Neural cell (in vitro differentiated cells): ENCODE data around the gene DCANP1. TPM values are rescaled to one million over a fixed set of nuclear protein-coding genes. Genes with fewer than 3 reads are reported as not detected.

Source experiments
- H2AFZ ChIP-seq: fragments of 200-600, 300-800 bp; sonication (generic), shearing (Covaris generic); 2 replicates; pipeline ENCODE4 v1.6.0; 2014; ENCODE audit warnings: low read depth, mild to moderate bottlenecking, antibody characterized with exemption, low read length, moderate library complexity
- H3F3A ChIP-seq: fragments of 200-600 bp; shearing (Covaris generic); 2 replicates; pipeline ENCODE4 v1.6.1; 2016; ENCODE audit warnings: mild to moderate bottlenecking, moderate library complexity, mixed read lengths, antibody characterized with exemption, low read length; ENCODE audit not compliant: insufficient read depth, poor library complexity, severe bottlenecking
- H3K27ac ChIP-seq: fragments of 200-600, 300-800 bp; sonication (generic), shearing (Covaris generic); 2 replicates; pipeline ENCODE4 v1.5.1; 2014; ENCODE audit warnings: mild to moderate bottlenecking, low read length, moderate library complexity
- H3K27me3 ChIP-seq: fragments of 300-800, 200-600 bp; sonication (generic), shearing (Covaris generic); 2 replicates; pipeline ENCODE4 v1.6.0; 2014; ENCODE audit warnings: mild to moderate bottlenecking, low read depth, low read length, moderate library complexity; ENCODE audit not compliant: insufficient read depth
- H3K36me3 ChIP-seq: fragments of 300-800, 200-600 bp; sonication (generic), shearing (Covaris generic); 2 replicates; pipeline ENCODE4 v1.5.1; 2014; ENCODE audit warnings: mild to moderate bottlenecking, antibody characterized with exemption, low read length, moderate library complexity; ENCODE audit not compliant: insufficient read depth
- H3K4me2 ChIP-seq: fragments of 300-800, 200-600 bp; sonication (generic), shearing (Covaris generic); 2 replicates; pipeline ENCODE4 v1.6.0; 2014; ENCODE audit warnings: mild to moderate bottlenecking, low read length
- H3K4me3 ChIP-seq: fragments of 300-800, 200-600 bp; sonication (generic), shearing (Covaris generic); 2 replicates; pipeline ENCODE4 v1.5.1; 2014; ENCODE audit warnings: mild to moderate bottlenecking, low read length, moderate library complexity
- H3K79me2 ChIP-seq: fragments of 200-600 bp; shearing (Covaris generic); replicated peaks from 2 replicates; pipeline ENCODE4 v1.6.0; 2014; ENCODE audit warnings: mild to moderate bottlenecking, low read length, moderate library complexity; ENCODE audit not compliant: insufficient read depth
- H3K9ac ChIP-seq: fragments of 300-800, 200-600 bp; sonication (generic), shearing (Covaris generic); 2 replicates; pipeline ENCODE4 v1.6.1; 2016; ENCODE audit warnings: mild to moderate bottlenecking, low read length, mixed read lengths
- H3K9me2 ChIP-seq: fragments of 200-600 bp; shearing (Covaris generic); 2 replicates; pipeline ENCODE4 v1.6.1; 2016; ENCODE audit warnings: mild to moderate bottlenecking, low read length, mixed read lengths; ENCODE audit not compliant: insufficient read depth
- H3K9me3 ChIP-seq: fragments of 200-600, 300-800 bp; sonication (generic), shearing (Covaris generic); 2 replicates; pipeline ENCODE4 v1.6.1; 2016; ENCODE audit warnings: mild to moderate bottlenecking, mixed run types, low read length, moderate library complexity, mixed read lengths
- H4K20me1 ChIP-seq: fragments of 200-600 bp; shearing (Covaris generic); 2 replicates; pipeline ENCODE4 v1.6.1; 2016; ENCODE audit warnings: mild to moderate bottlenecking, mixed run types; ENCODE audit not compliant: insufficient read depth
- CTCF ChIP-seq: fragments of 450-650 bp; IDR thresholded peaks from 2 replicates; pipeline ENCODE4 v1.5.1; 2014; ENCODE audit warnings: antibody characterized with exemption, mild to moderate bottlenecking, moderate library complexity; ENCODE audit not compliant: poor library complexity, severe bottlenecking
- EP300 ChIP-seq: fragments of 450-650 bp; conservative IDR thresholded peaks from 2 replicates; pipeline ENCODE4 v1.6.1; 2014; ENCODE audit warnings: antibody characterized with exemption, mild to moderate bottlenecking, moderate library complexity; ENCODE audit not compliant: poor library complexity, severe bottlenecking
- EZH2 ChIP-seq: fragments of 200-600, 300-800 bp; shearing (Covaris generic), sonication (generic); IDR thresholded peaks from 2 replicates; pipeline ENCODE4 v1.6.1; 2014; ENCODE audit warnings: antibody characterized with exemption, low read length, borderline replicate concordance, mild to moderate bottlenecking; ENCODE audit not compliant: insufficient read depth, poor library complexity, severe bottlenecking
- MXI1 ChIP-seq: fragments of 450-650 bp; conservative IDR thresholded peaks from 2 replicates; pipeline ENCODE4 v1.6.1; 2014; ENCODE audit warnings: antibody characterized with exemption, mild to moderate bottlenecking; ENCODE audit not compliant: poor library complexity, severe bottlenecking
- POLR2AphosphoS5 ChIP-seq: IDR thresholded peaks from 2 replicates; pipeline ENCODE4 v1.6.1; 2012
- RAD21 ChIP-seq: fragments of 450-650 bp; conservative IDR thresholded peaks from 2 replicates; pipeline ENCODE4 v1.6.1; 2014; ENCODE audit warnings: antibody characterized with exemption, mild to moderate bottlenecking, moderate library complexity
- REST ChIP-seq: IDR thresholded peaks from 2 replicates; pipeline ENCODE4 v1.6.1; 2012; ENCODE audit warnings: borderline replicate concordance
- SMC3 ChIP-seq: fragments of 450-650 bp; conservative IDR thresholded peaks from 2 replicates; pipeline ENCODE4 v1.6.1; 2014; ENCODE audit warnings: antibody characterized with exemption, mild to moderate bottlenecking, moderate library complexity; ENCODE audit not compliant: poor library complexity
- TAF1 ChIP-seq: IDR thresholded peaks from 2 replicates; pipeline ENCODE4 v1.6.1; 2012; ENCODE audit warnings: low read depth
- polyA plus RNA-seq: library from polyadenylated mRNA; depleted of rRNA; stranded (reverse); fragments of >200 nt; gene quantifications from 2 replicates; pipeline ENCODE4 v1.2.3, GENCODE V29; 2014

Gene DCANP1
- polyA plus RNA-seq, 1 donor from 2014 or later, result not detected

- no peaks in the 10 kb centered on the region for H3K9me2 ChIP-seq
- H3K27ac ChIP-seq, result no peak overlapping the region
- H3K36me3 ChIP-seq, result no peaks in the 10 kb centered on the region
- no peak overlapping the region for H3K4me2 ChIP-seq
- H2AFZ ChIP-seq, result no peak overlapping the region
- H4K20me1 ChIP-seq, result no peaks in the 10 kb centered on the region
- H3F3A ChIP-seq, result no peaks in the 10 kb centered on the region
- no peaks in the 10 kb centered on the region for H3K79me2 ChIP-seq
- H3K27me3 ChIP-seq, result peaks cover 48% of the 10 kb centered on the region
- no peaks in the 10 kb centered on the region for H3K9me3 ChIP-seq
- no peak overlapping the region for H3K9ac ChIP-seq
- no peak overlapping the region for H3K4me3 ChIP-seq
- TF ChIP-seq CTCF, result no peak
- no peak for TF ChIP-seq REST
These were observed 46.4 kb upstream of the DCANP1 start for GRCh38 chr5:135493406-135494180.

GRCh38 chr5:135492319-135492626, 45.1 kb upstream of the DCANP1 start:
- H3K27ac ChIP-seq, result no peak overlapping the region
- H3K9me2 ChIP-seq, result no peaks in the 10 kb centered on the region
- H3K36me3 ChIP-seq, result no peaks in the 10 kb centered on the region
- no peak for TF ChIP-seq SMC3
- TF ChIP-seq MXI1, result no peak
- TF ChIP-seq CTCF, result no peak
- no peak for TF ChIP-seq EZH2
- no peak for TF ChIP-seq EP300
- TF ChIP-seq TAF1, result no peak
- no peak for TF ChIP-seq RAD21
- no peak for TF ChIP-seq POLR2AphosphoS5
- TF ChIP-seq REST, result no peak
- H3K9me3 ChIP-seq, result no peaks in the 10 kb centered on the region
- no peaks in the 10 kb centered on the region for H3K79me2 ChIP-seq
- no peak overlapping the region for H3K9ac ChIP-seq
- H4K20me1 ChIP-seq, result no peaks in the 10 kb centered on the region
- no peak overlapping the region for H3K4me2 ChIP-seq
- H3K27me3 ChIP-seq, result peaks cover 58% of the 10 kb centered on the region
- no peak overlapping the region for H3K4me3 ChIP-seq
- no peaks in the 10 kb centered on the region for H3F3A ChIP-seq
- H2AFZ ChIP-seq, result no peak overlapping the region
